GM18517 (cell line): ENCODE measurements around the gene FGFBP2.
A peak's percentile ranks its signal among the peaks of the same experiment; 100 is the strongest.

ENCODE experiments used
- ATAC-seq: cut with Tn5 transposase; IDR thresholded peaks from one replicate; pipeline ENCODE4 v1.9.1; 2021; ENCODE audit warnings: mild to moderate bottlenecking, moderate library complexity; ENCODE audit not compliant: unreplicated experiment

Gene FGFBP2

DNA sequence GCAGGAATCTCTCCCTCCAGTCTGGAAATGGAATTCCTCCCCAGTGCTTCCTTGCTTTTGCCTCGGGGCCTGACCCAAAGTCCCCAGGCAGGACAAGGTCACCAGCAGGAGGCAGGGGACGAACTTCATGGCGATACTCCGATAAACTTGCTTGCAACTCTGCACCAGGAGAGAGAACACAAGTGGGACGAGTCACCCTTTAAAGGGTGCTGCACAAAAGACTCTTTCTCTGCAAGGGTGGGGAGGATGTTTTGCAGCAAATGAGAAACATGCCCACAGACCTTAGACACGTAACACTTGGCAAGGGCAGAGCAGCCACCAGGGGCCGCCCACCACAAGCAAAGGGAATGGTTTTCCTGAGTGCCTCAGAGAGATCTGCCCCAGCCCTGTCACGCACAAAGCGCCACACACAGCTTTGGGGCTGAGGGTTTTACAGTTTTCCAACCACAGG is at the start of gene FGFBP2:
Gene FGFBP2 (minus strand): TSS at position 175 of the 451 bp plus-strand sequence. CDS start 46 bp downstream, at position 129.
- ATAC-seq, result no peak

GRCh38 chr4:16011173-16011572 is 48.2 kb upstream of the FGFBP2 start:
- ATAC-seq, result no peak

- no peak for ATAC-seq
Measured at GRCh38 chr4:16009153-16009552, 46.2 kb upstream of the FGFBP2 start.

DNA sequence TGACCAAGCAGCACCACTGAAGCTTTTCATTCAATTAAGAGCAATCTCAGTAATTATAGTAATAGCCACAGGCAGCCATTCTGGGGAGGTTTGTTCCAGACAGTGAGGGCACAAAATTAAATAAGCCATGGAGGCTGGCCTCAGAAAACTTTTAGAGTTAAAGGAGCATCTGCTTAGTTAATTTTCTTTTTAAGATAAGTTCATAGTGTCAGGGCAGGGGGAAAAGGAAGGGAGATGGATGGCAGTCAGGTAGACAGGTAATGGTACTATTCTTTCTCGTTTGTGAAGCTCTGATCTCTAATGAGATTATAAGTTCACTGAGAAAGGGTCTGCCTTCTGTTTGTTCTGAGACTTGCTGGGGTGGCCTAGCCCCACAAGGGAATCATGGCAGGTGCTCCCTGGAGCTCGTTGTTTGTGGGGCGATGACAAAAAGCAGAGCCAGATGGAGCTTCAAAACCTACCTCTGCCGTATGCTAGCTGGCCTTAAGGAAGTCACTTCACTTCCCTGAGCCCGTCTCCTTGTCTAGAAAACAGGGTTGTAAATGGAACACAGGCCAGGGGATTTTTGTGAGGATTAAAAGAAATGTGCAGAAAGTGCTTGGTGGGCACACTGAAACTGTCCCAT is 44.6 kb upstream of the FGFBP2 start:
- no peak for ATAC-seq

DNA sequence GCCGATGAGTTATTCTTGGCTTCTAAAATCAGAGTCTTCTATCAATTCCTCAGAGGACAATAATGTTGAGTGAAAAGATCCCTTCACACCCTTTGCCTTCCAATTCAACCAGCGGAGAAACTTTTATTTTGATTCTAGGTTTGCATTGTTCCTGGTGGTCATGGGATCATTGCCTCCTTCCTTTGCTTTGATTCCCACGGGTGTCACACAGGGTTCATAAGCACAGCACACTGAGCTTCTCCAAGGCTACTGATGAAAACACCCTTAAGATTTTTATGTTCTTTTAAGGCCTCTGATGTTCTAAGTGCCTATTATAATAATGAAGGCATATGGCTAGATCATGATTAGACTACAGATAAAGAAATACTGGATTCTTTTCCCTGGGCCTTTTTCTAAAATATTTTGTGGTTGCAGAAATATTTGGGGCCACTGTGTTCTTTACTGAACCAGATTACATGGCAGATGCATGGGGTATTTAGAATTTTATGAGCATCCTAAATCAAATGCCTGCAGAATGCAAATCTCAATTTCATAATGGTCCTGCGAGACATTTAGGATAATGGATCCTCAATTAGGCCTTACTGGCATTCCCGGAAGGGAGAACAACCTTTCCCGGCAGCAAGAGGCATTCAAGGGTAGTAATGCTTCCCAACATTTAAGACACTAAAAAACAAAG is 43.9 kb upstream of the FGFBP2 start:
- no peak for ATAC-seq

DNA sequence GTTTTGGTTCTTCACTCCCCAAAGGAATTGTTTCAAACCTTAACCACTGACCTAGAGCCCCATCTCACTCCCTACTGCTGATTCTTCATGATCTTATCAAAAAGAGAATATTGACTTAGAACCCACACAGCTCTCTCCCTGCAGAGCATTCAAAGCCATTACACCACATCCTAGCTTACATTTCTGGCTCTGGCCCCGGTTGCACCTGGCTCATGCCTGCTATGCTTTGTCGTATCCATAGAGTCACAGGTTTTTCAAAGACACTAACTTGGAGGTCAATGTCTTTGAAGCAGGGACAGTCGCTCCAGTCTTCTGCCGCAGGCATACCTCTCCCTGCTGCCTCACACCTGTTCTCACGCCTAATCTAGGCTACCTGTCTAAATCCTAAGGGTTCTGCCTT is 42.7 kb upstream of the FGFBP2 start:
- no peak for ATAC-seq

- ATAC-seq, result peak; percentile 94
Measured at GRCh38 chr4:16001484-16001858, 38.5 kb upstream of the FGFBP2 start.

GRCh38 chr4:16000708-16001483 is 37.9 kb upstream of the FGFBP2 start:
- peak; percentile 20 for ATAC-seq

GRCh38 chr4:15996773-15997172 is 33.8 kb upstream of the FGFBP2 start:
- peak; percentile 52 for ATAC-seq

DNA sequence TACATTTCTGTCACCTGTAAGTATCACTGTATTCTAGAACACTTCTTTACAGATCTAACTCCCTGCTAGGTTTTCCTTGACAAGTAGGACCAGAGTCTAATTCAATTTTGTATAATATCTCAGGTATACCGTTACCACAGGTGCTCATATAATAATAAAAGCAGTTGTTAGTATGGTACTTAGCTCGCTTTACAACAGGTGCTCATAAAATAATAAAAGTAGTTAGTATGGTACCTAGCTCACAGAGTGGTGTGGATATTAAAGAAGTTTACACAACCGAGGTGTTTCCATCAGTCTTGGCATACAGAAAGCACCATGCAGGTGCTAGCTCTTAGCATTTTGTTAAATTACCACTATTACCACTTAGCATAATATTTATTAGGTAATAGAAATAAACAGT is 32.9 kb upstream of the FGFBP2 start:
- no peak for ATAC-seq

DNA sequence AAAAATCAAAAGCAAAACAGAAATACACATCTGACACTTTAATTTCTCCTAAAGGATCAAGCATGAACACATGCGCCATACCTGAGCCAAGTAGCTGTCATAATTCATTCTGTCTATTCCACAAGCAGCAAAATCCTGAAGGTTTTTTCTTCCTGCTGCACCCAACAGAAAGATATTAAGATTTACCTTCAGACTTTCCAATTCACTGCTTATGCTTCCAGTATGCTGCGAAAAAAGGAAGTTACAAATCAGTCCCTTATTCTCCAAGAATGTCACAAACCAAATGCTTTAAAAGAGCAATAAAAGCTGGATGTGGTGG is 29.2 kb upstream of the FGFBP2 start:
- ATAC-seq, result no peak

GRCh38 chr4:15990570-15991285 is 27.8 kb upstream of the FGFBP2 start:
- ATAC-seq, result no peak

GRCh38 chr4:15989424-15989823 is 26.4 kb upstream of the FGFBP2 start:
- no peak for ATAC-seq

GRCh38 chr4:15988222-15988621 is 25.2 kb upstream of the FGFBP2 start:
- no peak for ATAC-seq

DNA sequence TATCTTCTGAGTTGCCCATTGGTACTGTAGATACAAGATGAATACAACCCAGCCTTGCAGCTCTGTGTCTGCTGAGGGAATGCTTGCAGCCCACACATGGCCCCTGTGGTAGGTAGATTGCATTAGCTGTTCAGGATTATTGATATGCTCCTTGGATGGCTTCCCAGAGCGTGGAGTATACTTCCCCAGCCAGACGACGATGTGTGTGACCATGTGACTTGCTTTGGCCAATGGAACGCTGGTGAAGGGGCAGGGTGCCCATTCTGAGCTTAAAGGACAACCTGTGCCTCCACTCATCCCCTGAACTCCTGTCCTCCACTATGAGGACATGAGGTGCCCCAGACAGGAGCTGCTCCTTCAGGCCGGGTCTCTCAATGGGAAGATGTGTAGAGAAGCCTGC is 23.9 kb upstream of the FGFBP2 start:
- ATAC-seq, result no peak

DNA sequence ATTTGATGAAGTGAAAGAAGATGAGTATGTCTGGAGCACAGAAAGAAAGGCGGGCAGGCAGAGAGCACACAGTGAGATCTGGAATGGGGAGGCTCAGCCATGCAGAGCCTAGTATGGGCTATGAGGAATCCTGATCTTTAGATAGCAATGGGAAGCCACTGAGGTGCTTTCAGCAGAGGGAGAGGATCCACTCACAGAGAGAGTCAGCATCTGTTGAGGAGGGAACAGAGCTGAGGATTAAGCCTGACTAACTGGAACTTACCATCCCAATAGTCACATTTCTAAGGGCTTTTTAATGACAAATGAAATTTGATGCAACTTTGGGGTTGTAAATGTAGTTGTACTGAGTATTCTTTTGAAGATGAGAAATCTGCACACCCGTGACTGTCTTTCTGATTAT is 20.6 kb upstream of the FGFBP2 start:
- no peak for ATAC-seq

- no peak for ATAC-seq
Measured at GRCh38 chr4:15982842-15983524, 20.0 kb upstream of the FGFBP2 start.

DNA sequence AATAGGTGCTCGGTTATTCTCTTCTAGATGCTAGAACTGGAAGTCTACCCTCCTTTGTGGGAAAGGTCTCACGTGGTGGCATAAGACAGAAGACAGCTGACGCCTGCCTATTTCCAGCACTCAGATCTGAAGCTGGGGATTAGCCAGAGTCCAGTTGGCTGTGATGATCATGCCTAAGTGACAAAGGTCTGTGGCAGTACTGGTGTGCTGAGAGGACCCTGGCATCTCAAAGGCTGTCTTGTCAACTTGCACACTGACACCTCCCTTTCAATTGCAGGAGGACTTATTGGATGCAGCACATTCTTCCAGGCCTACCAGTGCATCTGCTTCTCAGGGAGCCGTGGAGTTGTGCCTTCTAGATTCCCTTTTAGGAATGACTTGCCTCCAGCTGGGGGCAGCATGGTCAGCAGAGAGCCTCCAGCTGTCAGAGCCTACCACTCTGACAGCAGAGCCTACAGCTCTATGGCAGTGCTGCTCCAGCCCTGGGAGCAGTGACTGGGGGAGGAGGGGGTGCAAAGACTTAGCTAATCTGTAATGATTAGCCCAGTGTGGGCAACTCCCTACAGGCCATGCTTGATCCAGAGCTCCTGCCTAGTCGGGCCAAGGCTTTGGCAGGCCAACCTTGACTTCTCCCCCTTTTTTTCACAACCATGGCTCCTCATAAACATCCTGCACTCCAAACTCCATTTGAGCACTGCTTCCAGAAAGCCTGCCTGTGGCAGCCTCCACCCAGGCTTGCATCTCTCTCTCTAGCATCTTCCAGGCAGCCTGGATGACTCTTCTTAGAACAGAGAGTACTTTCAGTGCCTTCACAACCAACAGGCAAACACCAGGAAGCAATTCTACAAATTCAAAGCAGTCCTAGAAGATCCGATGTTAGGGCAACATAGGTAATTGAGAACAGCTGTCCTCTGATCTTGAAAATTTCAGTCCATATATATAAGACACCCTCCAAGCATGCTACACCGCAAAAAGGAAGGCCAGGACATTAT is 13.8 kb upstream of the FGFBP2 start:
- no peak for ATAC-seq

- ATAC-seq, result no peak
Measured at GRCh38 chr4:15971068-15971801, 8.3 kb upstream of the FGFBP2 start.
